Coronary artery (tissue), 2 donors: ENCODE data around the gene CAPZA2.
A peak's percentile ranks its signal among the peaks of the same experiment; 100 is the strongest.

Source experiments
- DNase-seq: peaks from one replicate; pipeline ENCODE4 v3.0.0-alpha.2; 2017; ENCODE audit warnings: low spot score
- H3K27ac ChIP-seq, 2 donors: fragments of 200-600 bp; sonication (generic); one replicate each; pipeline ENCODE4 v1.5.1; 2016 to 2019
- H3K4me3 ChIP-seq: fragments of 200-600 bp; sonication (generic); 2 replicates; pipeline ENCODE4 v1.5.1; 2016; ENCODE audit warnings: mild to moderate bottlenecking, moderate library complexity
- TF ChIP-seq, protein P1 (sequence below): fragments of 200-600 bp; sonication (generic); IDR thresholded peaks from one replicate; pipeline ENCODE4 v1.5.1; 2019; ENCODE audit warnings: antibody characterized with exemption

Gene CAPZA2

DNA sequence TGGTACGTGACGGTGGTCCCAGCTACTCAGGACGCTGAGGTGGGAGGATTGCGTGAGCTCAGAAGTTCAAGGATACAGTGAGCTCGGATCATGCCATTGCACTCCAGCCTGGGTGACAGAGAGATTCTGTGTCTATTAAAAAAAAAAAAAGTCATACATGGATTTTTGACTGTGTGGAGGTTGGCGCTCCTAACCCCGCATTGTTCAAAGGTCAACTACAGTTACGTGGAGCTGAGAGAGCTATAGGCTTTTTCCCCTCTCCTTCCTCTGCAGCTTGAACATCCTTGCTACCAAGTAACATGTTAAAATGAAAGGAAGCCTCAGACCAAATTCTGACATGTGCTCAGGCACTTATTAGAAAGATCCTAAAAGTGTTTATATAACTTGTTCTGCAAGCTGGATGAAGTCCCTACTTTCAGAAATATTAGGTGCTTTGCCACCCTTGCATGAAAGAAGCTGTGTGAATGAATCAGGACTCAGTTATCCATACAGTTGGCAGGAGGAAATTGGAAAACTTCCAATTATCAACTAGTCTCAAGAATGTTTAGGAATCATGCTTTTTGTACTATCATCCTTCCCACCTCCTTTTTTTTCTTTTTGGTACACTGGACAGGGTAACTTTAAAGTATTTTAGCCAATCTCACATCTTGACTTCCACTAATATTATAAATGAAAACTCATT is 78.4 kb downstream of the CAPZA2 start:
- H3K27ac ChIP-seq = no peak overlapping the region
- H3K4me3 ChIP-seq = no peak overlapping the region
- DNase-seq = no peak
- TF ChIP-seq, protein P1, sequence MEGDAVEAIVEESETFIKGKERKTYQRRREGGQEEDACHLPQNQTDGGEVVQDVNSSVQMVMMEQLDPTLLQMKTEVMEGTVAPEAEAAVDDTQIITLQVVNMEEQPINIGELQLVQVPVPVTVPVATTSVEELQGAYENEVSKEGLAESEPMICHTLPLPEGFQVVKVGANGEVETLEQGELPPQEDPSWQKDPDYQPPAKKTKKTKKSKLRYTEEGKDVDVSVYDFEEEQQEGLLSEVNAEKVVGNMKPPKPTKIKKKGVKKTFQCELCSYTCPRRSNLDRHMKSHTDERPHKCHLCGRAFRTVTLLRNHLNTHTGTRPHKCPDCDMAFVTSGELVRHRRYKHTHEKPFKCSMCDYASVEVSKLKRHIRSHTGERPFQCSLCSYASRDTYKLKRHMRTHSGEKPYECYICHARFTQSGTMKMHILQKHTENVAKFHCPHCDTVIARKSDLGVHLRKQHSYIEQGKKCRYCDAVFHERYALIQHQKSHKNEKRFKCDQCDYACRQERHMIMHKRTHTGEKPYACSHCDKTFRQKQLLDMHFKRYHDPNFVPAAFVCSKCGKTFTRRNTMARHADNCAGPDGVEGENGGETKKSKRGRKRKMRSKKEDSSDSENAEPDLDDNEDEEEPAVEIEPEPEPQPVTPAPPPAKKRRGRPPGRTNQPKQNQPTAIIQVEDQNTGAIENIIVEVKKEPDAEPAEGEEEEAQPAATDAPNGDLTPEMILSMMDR = no peak

DNA sequence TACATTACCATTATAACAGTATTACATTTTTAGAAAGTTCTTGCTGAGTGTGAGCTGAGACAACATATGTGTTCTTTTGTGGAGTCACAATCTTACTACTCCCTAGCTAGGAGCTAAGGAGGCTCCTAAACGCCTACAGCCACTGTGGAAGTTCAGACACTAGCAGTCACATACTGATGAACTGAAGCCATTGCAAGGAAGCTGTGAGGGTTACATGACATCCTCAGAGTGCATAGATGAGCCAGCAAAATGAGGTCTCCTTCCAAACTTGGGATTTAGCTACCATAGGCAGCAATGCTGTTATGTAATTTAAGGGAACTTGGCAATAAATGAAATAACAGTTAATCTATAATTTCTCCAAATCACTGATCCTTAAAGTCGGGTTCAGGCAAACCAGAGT is 80.1 kb downstream of the CAPZA2 start:
- TF ChIP-seq, protein P1 = no peak
- Histone ChIP-seq H3K4me3 (no peak overlapping the region), H3K27ac (no peak overlapping the region)
- DNase-seq = no peak

DNA sequence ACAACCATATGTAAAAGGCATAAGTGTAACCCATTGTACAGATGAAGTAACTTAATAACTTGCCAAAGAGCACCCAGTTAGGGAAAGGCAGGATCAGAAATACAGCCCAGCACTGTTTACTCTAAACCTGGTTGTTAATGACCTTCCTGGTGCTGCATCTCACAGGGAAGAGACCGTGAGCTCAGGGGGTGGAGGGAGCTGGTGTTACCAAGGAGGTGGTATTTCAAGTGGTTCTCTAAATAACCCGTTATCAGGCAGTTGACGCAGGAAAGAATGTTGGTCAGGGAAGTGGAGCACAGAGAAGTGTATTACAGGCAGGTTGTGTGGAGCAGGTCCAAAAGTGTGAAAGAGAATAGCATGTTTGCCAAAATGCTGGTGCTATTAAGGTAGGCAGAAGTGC is 86.5 kb downstream of the CAPZA2 start:
- Histone ChIP-seq H3K27ac (peak overlapping the region in 1 of 2 donors; percentile 40), H3K4me3 (no peak overlapping the region)
- no peak for DNase-seq
- TF ChIP-seq, protein P1 = no peak

DNA sequence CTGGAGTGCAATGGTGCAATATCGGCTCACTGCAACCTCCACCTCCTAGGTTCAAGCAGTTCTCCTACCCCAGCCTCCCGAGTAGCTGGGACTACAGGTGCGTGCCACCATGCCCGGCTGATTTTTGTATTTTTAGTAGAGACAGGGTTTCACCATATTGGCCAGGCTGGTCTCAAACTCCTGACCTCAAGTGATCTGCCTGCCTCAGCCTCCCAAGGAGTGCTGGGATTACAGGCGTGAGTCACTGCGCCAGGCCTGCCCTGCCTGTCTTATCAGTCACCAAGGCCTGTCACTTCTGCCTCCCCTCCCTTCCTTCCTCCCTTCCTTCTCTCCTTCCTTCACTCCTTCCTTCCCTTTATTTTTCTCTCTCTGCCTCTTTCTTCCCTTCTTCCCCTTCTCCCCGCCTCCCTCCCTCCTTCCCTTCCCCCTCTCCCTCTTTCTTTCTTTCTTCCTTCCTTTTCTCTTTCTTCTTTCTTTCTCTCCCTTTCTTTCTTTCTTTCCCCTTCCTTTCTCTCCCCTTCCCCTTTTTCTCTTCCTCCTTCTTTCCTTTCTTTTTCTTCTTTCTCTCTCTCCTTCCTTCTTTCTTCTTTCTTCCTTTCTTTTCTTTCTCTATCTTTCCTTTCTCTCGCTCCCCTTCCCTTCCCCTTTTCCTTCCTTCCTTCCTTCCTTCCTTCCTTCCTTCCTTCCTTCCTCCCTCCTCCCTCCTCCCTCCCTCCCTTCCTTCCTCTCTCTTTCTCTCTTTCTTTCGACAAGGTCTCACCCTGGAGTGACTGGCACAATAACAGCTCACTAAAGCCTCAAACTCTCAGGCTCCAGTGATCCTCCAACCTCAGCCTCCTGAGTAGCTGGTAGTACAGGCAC is 87.8 kb downstream of the CAPZA2 start:
- Histone ChIP-seq H3K27ac (no peak overlapping the region), H3K4me3 (no peak overlapping the region)
- TF ChIP-seq, protein P1 = no peak
- no peak for DNase-seq

DNA sequence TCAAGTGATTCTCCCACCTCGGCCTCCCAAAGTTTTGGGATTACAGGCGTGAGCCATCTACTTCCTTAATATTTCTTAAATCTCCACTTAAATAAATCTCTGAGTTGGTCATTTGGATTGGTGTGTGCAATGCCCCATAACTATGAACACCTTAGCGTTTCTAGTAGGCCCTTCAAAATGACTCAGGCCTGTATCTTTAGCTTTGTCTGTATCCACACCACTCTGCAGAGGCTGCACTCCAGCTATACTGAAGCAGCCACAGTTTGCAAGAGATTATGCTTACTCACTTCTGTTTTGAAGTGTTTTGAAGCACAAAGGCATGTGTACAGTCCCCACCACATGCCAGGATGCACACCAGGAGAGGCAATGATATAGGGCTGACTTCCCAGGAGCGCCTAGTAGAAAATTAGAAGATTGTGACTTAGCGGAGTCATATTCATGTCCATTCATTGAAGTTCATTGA is 88.5 kb downstream of the CAPZA2 start:
- H3K4me3 ChIP-seq = no peak overlapping the region
- no peak overlapping the region for H3K27ac ChIP-seq
- no peak for DNase-seq
- TF ChIP-seq, protein P1 = no peak

DNA sequence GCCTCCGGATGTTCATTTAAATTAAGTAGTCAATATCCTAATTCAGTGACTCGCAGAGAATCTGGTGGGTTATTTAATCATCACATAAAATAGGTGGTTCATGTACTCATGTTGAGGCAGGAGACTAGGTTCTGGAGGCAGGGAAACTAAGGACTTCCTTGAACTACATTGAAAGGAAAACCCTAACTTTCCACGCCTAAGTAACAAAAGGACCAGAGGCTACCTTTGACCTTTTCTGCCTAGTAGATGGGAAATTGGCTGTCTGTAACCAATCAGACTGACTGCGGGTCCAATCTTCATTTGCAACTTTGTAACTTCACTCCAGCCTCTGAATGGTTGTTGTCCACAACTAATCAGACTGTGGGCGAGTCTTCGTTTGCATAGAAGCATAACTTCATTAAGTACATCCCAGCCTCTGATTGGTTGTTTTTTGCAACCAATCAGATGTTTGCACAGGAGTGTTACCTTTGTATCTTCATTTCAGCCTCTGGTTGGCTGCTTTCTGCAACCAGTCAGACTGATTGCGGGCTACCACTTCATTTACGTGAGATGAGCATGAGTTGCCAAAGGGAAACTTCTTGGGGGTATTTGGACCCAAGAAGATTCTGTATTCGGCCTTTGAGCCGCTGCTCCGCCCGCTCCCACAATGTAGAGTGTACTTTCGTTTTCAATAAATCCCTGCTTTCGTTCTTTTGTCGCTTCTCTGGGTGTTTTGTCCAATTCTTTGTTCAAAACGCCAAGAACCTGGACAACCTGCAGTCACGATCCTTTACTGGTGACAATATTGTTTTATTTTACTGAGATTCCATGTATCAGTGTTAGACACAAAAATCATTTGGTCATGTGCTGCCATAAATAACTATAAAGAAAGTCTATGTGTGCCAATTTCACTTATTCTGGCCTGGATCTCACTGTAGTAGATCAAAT is 89.2 kb downstream of the CAPZA2 start:
- no peak overlapping the region for H3K4me3 ChIP-seq
- H3K27ac ChIP-seq = no peak overlapping the region
- TF ChIP-seq, protein P1 = no peak
- no peak for DNase-seq
